GM23338 (cell line): Measurements from ENCODE around the gene DOP1B.

ENCODE experiments used
- CREB1 ChIP-seq: fragments of 250-450 bp; sonication (Bioruptor Pico); IDR thresholded peaks from 2 replicates; pipeline ENCODE4 v1.5.0; 2020; ENCODE audit warnings: low read depth, mild to moderate bottlenecking, moderate library complexity
- CTCF ChIP-seq, 2 experiments: fragments of 200-600 bp in 1 of 2; sonication (generic) in 1 of 2; conservative IDR thresholded peaks; 2 replicates each; pipeline versions ENCODE4 v1.5.1 to v1.6.1; 2016 to 2017; ENCODE audit warnings: antibody characterized with exemption in 2 of 2, low read depth in 2 of 2, mild to moderate bottlenecking in 2 of 2, moderate library complexity in 1 of 2
- ETS1 ChIP-seq: IDR thresholded peaks from 2 replicates; pipeline ENCODE4 v1.6.1; 2016; ENCODE audit warnings: antibody characterized with exemption
- EZH2 ChIP-seq: fragments of 200-600 bp; sonication (generic); IDR thresholded peaks from one replicate; pipeline ENCODE4 v1.8.0; 2017; ENCODE audit warnings: antibody characterized with exemption, mild to moderate bottlenecking, low read depth; ENCODE audit not compliant: unreplicated experiment
- EZH2phosphoT487 ChIP-seq: fragments of 200-600 bp; sonication (generic); IDR thresholded peaks from one replicate; pipeline ENCODE4 v1.8.1; 2018; ENCODE audit warnings: antibody characterized with exemption; ENCODE audit not compliant: unreplicated experiment
- JUNB ChIP-seq: IDR thresholded peaks from one replicate; pipeline ENCODE4 v1.6.1; 2016; ENCODE audit warnings: antibody characterized with exemption; ENCODE audit not compliant: unreplicated experiment
- NANOG ChIP-seq: IDR thresholded peaks from 2 replicates; pipeline ENCODE4 v1.6.1; 2016; ENCODE audit warnings: antibody characterized with exemption, borderline replicate concordance
- POLR2AphosphoS5 ChIP-seq: IDR thresholded peaks from 2 replicates; pipeline ENCODE4 v1.6.1; 2016; ENCODE audit warnings: antibody characterized with exemption, low read depth
- REST ChIP-seq: IDR thresholded peaks from one replicate; pipeline ENCODE4 v1.6.1; 2018; ENCODE audit warnings: antibody characterized with exemption; ENCODE audit not compliant: unreplicated experiment
- STAT1 ChIP-seq: IDR thresholded peaks from one replicate; pipeline ENCODE4 v1.6.1; 2016; ENCODE audit warnings: antibody characterized with exemption; ENCODE audit not compliant: unreplicated experiment
- ZNF114 ChIP-seq: fragments of 250-450 bp; sonication (Bioruptor Pico); IDR thresholded peaks from 2 replicates; pipeline ENCODE4 v1.5.0; 2020; ENCODE audit warnings: mild to moderate bottlenecking, moderate library complexity
- ZNF331 ChIP-seq: fragments of 250-450 bp; sonication (Bioruptor Pico); IDR thresholded peaks from 2 replicates; pipeline ENCODE4 v1.5.0; 2020; ENCODE audit warnings: low read depth, mild to moderate bottlenecking, moderate library complexity

GRCh38 chr21:36162631-36163030 is 6.0 kb downstream of the DOP1B start:
- TF ChIP-seq CTCF (conservative IDR thresholded peaks at IDR 0.05; ENCODE audit: low read depth in 2 of 2) (no peak), EZH2 (no peak), REST (no peak), POLR2AphosphoS5 (no peak), EZH2phosphoT487 (no peak), ZNF114 (no peak), ETS1 (no peak), JUNB (no peak), CREB1 (CRISPR knock-in tag) (no peak), STAT1 (no peak), NANOG (no peak), ZNF331 (no peak)
